A673 (cell line): ENCODE results near the gene GMDS. TPM values are rescaled to one million over a fixed set of nuclear protein-coding genes. Genes with fewer than 3 reads are reported as not detected.

Source experiments
- BruUV-seq: library from RNA; stranded (reverse); fragments of 400-500 nt; replicated peaks from 2 replicates; lab custom pipeline; 2021; lab: Mats Ljungman, UMichigan
- CTCF ChIA-PET: fragments of 300-600 bp; sonication (Branson Sonifier 250); formaldehyde crosslinking; loops from one replicate; lab custom pipeline; 2022; ENCODE audit warnings: antibody characterized with exemption; lab: Charles Lee
- POLR2A ChIA-PET: fragments of 300-600 bp; sonication (Branson Sonifier 250); formaldehyde crosslinking; loops from one replicate; lab custom pipeline; 2022; ENCODE audit warnings: antibody characterized with exemption; ENCODE audit not compliant: low non-redundant PET; lab: Charles Lee
- DNase-seq: peaks from one replicate; pipeline ENCODE4 v3.0.0-alpha.2; 2015; ENCODE audit warnings: low spot score
- H3K27ac ChIP-seq: fragments of 200-600 bp; sonication (generic); 2 replicates; pipeline ENCODE4 v1.5.1; 2016; ENCODE audit warnings: mixed run types, low read depth, mild to moderate bottlenecking, mixed read lengths, antibody characterized with exemption, low read length; ENCODE audit not compliant: poor library complexity, severe bottlenecking
- H3K27me3 ChIP-seq: fragments of 200-600 bp; sonication (generic); replicated peaks from 2 replicates; pipeline ENCODE4 v1.6.1; 2017; ENCODE audit warnings: mixed run types, low read depth, mild to moderate bottlenecking, mixed read lengths, antibody characterized with exemption, low read length; ENCODE audit not compliant: insufficient read depth, poor library complexity
- H3K36me3 ChIP-seq: fragments of 200-600 bp; sonication (generic); 2 replicates; pipeline ENCODE4 v1.6.1; 2016; ENCODE audit warnings: mixed run types, mild to moderate bottlenecking, mixed read lengths, antibody characterized with exemption, low read length; ENCODE audit not compliant: insufficient read depth, poor library complexity, severe bottlenecking
- H3K4me1 ChIP-seq: fragments of 200-600 bp; sonication (generic); 2 replicates; pipeline ENCODE4 v1.6.1; 2017; ENCODE audit warnings: mixed run types, mild to moderate bottlenecking, mixed read lengths, antibody characterized with exemption, low read length; ENCODE audit not compliant: insufficient read depth, poor library complexity, severe bottlenecking
- H3K4me3 ChIP-seq: fragments of 200-600 bp; sonication (generic); 2 replicates; pipeline ENCODE4 v1.5.1; 2016; ENCODE audit warnings: low read depth, mixed run types, mild to moderate bottlenecking, mixed read lengths, low read length; ENCODE audit not compliant: poor library complexity, severe bottlenecking
- H3K9me3 ChIP-seq: fragments of 200-600 bp; sonication (generic); 2 replicates; pipeline ENCODE4 v1.6.1; 2016; ENCODE audit warnings: mixed run types, low read depth, mild to moderate bottlenecking, mixed read lengths, antibody characterized with exemption, low read length; ENCODE audit not compliant: poor library complexity, severe bottlenecking
- EZH2 ChIP-seq: fragments of 200-600 bp; sonication (generic); IDR thresholded peaks from 2 replicates; pipeline ENCODE4 v1.6.1; 2017; ENCODE audit warnings: borderline replicate concordance, low read depth, mild to moderate bottlenecking, mixed read lengths, antibody characterized with exemption, low read length; ENCODE audit not compliant: poor library complexity, severe bottlenecking
- intact Hi-C: fragments of 100-400 bp; cut with micrococcal nuclease; formaldehyde crosslinking; loops from one replicate; pipeline ENCODE4 v1.10.0; 2022; ENCODE audit not compliant: unreplicated experiment
- total RNA-seq: library from RNA; stranded (reverse); gene quantifications from 2 replicates; pipeline ENCODE4 v1.2.3, GENCODE V29; 2021
- TF ChIP-seq, protein P1 (sequence below): fragments of 300-800, 200-600 bp; sonication (generic); conservative IDR thresholded peaks from 2 replicates; pipeline ENCODE4 v1.5.1; 2017; ENCODE audit warnings: low read depth, mild to moderate bottlenecking, antibody characterized with exemption, low read length, moderate library complexity, mixed read lengths

GMDS gene
- total RNA-seq, 1 experiment from 2014 or later = 15.2 TPM

GRCh38 chr6:1854296-1854695, 391.1 kb downstream of the GMDS start:
- peaks cover 20% of the 10 kb centered on the region for H3K4me1 ChIP-seq
- H3K4me3 ChIP-seq = no peak overlapping the region
- CTCF ChIA-PET = no interaction called here
- no peak overlapping the region for H3K27ac ChIP-seq
- intact Hi-C loops = no loop called here
- no peaks in the 10 kb centered on the region for H3K27me3 ChIP-seq
- POLR2A ChIA-PET = no interaction called here
- H3K9me3 ChIP-seq = no peaks in the 10 kb centered on the region
- H3K36me3 ChIP-seq = no peaks in the 10 kb centered on the region
- BruUV-seq = no TSS peak
- TF ChIP-seq EZH2 = no peak
- TF ChIP-seq, protein P1, sequence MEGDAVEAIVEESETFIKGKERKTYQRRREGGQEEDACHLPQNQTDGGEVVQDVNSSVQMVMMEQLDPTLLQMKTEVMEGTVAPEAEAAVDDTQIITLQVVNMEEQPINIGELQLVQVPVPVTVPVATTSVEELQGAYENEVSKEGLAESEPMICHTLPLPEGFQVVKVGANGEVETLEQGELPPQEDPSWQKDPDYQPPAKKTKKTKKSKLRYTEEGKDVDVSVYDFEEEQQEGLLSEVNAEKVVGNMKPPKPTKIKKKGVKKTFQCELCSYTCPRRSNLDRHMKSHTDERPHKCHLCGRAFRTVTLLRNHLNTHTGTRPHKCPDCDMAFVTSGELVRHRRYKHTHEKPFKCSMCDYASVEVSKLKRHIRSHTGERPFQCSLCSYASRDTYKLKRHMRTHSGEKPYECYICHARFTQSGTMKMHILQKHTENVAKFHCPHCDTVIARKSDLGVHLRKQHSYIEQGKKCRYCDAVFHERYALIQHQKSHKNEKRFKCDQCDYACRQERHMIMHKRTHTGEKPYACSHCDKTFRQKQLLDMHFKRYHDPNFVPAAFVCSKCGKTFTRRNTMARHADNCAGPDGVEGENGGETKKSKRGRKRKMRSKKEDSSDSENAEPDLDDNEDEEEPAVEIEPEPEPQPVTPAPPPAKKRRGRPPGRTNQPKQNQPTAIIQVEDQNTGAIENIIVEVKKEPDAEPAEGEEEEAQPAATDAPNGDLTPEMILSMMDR = no peak
- no peak for DNase-seq

GRCh38 chr6:1853761-1854160, 391.6 kb downstream of the GMDS start:
- no peak overlapping the region for H3K4me3 ChIP-seq
- no peaks in the 10 kb centered on the region for H3K36me3 ChIP-seq

DNA sequence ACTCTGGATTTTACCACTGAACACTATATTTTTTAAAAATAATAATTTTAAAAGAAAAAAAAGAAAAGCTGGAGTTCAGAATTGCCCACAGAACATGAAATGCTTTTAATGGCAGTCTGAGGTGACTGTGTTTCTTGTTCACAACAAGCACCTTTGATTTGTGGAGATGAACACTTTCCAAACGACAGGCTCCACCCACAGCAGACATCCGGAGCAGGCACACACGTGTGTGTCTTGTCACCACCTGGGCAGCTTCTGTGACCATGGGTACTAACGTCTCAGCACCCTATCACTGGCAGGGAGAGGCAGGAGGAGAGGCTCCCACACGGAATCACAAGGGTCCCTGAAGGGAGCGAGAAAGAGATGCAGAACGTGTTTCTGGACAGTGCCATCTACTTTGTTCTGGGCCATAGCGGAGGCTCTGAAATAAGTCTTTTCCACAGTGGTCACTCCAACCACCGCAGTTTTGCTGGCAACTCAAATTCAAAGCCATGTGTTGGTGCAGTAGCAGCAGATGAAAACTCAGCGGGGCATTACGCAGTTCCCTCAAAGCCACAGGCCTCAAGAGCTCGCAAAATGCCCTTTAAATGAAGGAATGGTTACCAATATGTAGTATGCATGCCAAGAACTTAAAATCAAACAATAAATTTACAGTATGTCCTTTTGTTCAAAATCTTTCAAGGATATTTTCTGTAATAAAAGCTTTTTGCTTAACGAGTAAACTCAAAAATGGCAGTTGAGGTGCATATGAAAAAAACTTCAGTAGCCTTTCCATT, 393.5 kb downstream of the GMDS start:
- CTCF ChIA-PET = no interaction called here

More at GRCh38 chr6:1853761-1854160, 391.6 kb downstream of the GMDS start:
- Histone ChIP-seq H3K9me3 (no peaks in the 10 kb centered on the region), H3K27me3 (no peaks in the 10 kb centered on the region), H3K27ac (no peak overlapping the region), H3K4me1 (peaks cover 20% of the 10 kb centered on the region)
- intact Hi-C loops = no loop called here
- TF ChIP-seq, protein P1 = no peak
- TF ChIP-seq EZH2 = no peak
- no TSS peak for BruUV-seq
- POLR2A ChIA-PET = no interaction called here
- DNase-seq = no peak
- CTCF ChIA-PET = no interaction called here

More for the DNA sequence above, 393.5 kb downstream of the GMDS start:
- Histone ChIP-seq H3K27me3 (no peaks in the 10 kb centered on the region), H3K4me3 (no peak overlapping the region), H3K27ac (no peak overlapping the region), H3K4me1 (peaks cover 19% of the 10 kb centered on the region), H3K36me3 (no peaks in the 10 kb centered on the region), H3K9me3 (no peaks in the 10 kb centered on the region)
- intact Hi-C loops = no loop called here
- no peak for TF ChIP-seq EZH2
- TF ChIP-seq, protein P1 = no peak
- no peak for DNase-seq
- POLR2A ChIA-PET = no interaction called here
- no TSS peak for BruUV-seq
